Transverse colon (tissue), 4 donors: ENCODE data around the gene PRKCZ. TPM values are rescaled to one million over a fixed set of nuclear protein-coding genes. Genes with fewer than 3 reads are reported as not detected.
A peak's percentile ranks its signal among the peaks of the same experiment; 100 is the strongest.

Experiments used
- DNase-seq: peaks from one replicate; pipeline ENCODE4 v3.0.0-alpha.2; 2019
- H3K27ac ChIP-seq, 4 donors: fragments of 200-600 bp; sonication (generic); 2 replicates each; pipeline ENCODE4 v1.5.1; 2016 to 2018; ENCODE audit warnings: inconsistent platforms in 4 of 4
- H3K27me3 ChIP-seq: fragments of 200-600 bp; sonication (generic); 2 replicates; pipeline ENCODE4 v1.5.1; 2017; ENCODE audit warnings: inconsistent platforms
- H3K36me3 ChIP-seq, 4 donors: fragments of 200-600 bp; sonication (generic); 2 replicates each; pipeline ENCODE4 v1.5.1; 2017 to 2019; ENCODE audit warnings: inconsistent platforms in 4 of 4
- H3K4me1 ChIP-seq, 4 donors: fragments of 200-600 bp; sonication (generic); 2 replicates each; pipeline ENCODE4 v1.5.1; 2017 to 2020; ENCODE audit warnings: inconsistent platforms in 4 of 4
- H3K4me3 ChIP-seq, 4 donors: fragments of 200-600 bp; sonication (generic); 1 replicate in 1 of 4; 2 replicates in 3 of 4; pipeline versions ENCODE4 v1.5.1 to v1.6.1; 2017 to 2019; ENCODE audit warnings: inconsistent platforms in 4 of 4
- H3K9me3 ChIP-seq, 2 donors: fragments of 200-600 bp; sonication (generic); 2 replicates each; pipeline ENCODE4 v1.5.1; 2017 to 2019; ENCODE audit warnings: inconsistent platforms in 2 of 2
- EP300 ChIP-seq: sonication (generic); formaldehyde crosslinking; IDR thresholded peaks from one replicate; pipeline ENCODE4 v1.6.1; 2017; ENCODE audit warnings: antibody characterized with exemption, low read depth
- POLR2A ChIP-seq: fragments of 450-650 bp; IDR thresholded peaks from one replicate; pipeline ENCODE4 v1.6.1; 2016; ENCODE audit warnings: antibody characterized with exemption, mild to moderate bottlenecking, moderate library complexity
- POLR2AphosphoS5 ChIP-seq, 3 donors: sonication (generic); formaldehyde crosslinking; IDR thresholded peaks; one replicate each; pipeline ENCODE4 v1.6.1; 2016; ENCODE audit warnings: antibody characterized with exemption in 3 of 3
- WGBS, 2 donors: methylation state at CpG; one replicate each; pipeline ENCODE4 v1.1.5; 2018; ENCODE audit warnings: low coverage in 1 of 2; 5-methylcytosine and 5-hydroxymethylcytosine counted together
- in situ Hi-C, 4 donors: fragments of 200-750 bp; cut with MboI; loops; one replicate each; pipeline versions ENCODE4 v1.15.0 to v1.15.1; 2017; ENCODE audit warnings: low sequenced_read_pairs in 3 of 4, low pct_ligation_motif_present in 1 of 4, low pct_unique_long_range_greater_than_20kb in 1 of 4
- intact Hi-C: fragments of 100-400 bp; cut with DNase I; formaldehyde crosslinking; loops from one replicate; pipeline ENCODE4 v1.15.1; 2023; ENCODE audit warnings: low total_unique reads
- total RNA-seq, 4 donors: library from RNA; depleted of rRNA; stranded (reverse); fragments of >200 nt; gene quantifications; one replicate each; pipeline ENCODE4 v1.1.0, GENCODE V29; 2016
- TF ChIP-seq, protein P1 (sequence below), 5 experiments: fragments of 200-600 bp in 3 of 5; fragments of 450-650 bp in 2 of 5; sonication (generic) in 3 of 5; IDR thresholded peaks; 1 replicate in 2 of 5; 2 replicates in 3 of 5; pipeline ENCODE4 v1.5.1; 2016 to 2017; ENCODE audit warnings: antibody characterized with exemption in 5 of 5, inconsistent platforms in 3 of 5, mild to moderate bottlenecking in 2 of 5, moderate library complexity in 1 of 5

Gene PRKCZ
- total RNA-seq, 4 donors from 2014 or later, result 48.6 to 96.7 (median 54.4) TPM

DNA sequence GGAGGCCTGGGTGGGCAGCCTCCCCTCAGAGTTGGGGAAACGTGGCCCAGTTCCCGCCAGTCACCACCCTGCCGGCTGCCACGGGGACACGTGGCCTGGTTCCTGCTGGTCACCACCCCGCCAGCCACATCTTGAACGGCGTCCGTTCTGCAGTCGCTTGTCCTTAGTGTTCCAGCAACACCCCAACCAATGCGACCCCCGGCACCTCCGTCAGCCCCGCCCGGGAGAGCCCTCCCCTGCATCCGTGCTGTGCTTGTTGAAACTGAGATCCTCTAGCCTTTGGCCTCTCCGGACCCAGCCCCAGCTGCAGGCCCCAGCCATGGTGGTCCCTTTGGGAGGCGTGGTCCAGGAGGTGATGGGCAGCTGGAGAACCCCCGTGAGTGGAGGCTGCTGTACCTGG is 18.7 kb downstream of the PRKCZ start:
- Histone ChIP-seq H3K36me3 (no peaks in the 10 kb centered on the region), H3K4me3 (no peak overlapping the region), H3K4me1 (peaks cover 11 to 20% (median 17%) of the 10 kb centered on the region in 4 donors), H3K27ac (no peak overlapping the region), H3K27me3 (no peaks in the 10 kb centered on the region), H3K9me3 (no peaks in the 10 kb centered on the region)
- in situ Hi-C loops, result no loop called here
- 96% methylated on average over 19 of the region's 19 CpGs; no CpG with 5 or more reads in 1 of the 2 donors for WGBS, 2 donors
- TF ChIP-seq, protein P1, sequence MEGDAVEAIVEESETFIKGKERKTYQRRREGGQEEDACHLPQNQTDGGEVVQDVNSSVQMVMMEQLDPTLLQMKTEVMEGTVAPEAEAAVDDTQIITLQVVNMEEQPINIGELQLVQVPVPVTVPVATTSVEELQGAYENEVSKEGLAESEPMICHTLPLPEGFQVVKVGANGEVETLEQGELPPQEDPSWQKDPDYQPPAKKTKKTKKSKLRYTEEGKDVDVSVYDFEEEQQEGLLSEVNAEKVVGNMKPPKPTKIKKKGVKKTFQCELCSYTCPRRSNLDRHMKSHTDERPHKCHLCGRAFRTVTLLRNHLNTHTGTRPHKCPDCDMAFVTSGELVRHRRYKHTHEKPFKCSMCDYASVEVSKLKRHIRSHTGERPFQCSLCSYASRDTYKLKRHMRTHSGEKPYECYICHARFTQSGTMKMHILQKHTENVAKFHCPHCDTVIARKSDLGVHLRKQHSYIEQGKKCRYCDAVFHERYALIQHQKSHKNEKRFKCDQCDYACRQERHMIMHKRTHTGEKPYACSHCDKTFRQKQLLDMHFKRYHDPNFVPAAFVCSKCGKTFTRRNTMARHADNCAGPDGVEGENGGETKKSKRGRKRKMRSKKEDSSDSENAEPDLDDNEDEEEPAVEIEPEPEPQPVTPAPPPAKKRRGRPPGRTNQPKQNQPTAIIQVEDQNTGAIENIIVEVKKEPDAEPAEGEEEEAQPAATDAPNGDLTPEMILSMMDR (IDR thresholded peaks at IDR 0.05), result no peak
- TF ChIP-seq POLR2AphosphoS5 (IDR thresholded peaks at IDR 0.05) (no peak), EP300 (no peak), POLR2A (no peak)
- no peak for DNase-seq
- intact Hi-C loops, result no loop called here

DNA sequence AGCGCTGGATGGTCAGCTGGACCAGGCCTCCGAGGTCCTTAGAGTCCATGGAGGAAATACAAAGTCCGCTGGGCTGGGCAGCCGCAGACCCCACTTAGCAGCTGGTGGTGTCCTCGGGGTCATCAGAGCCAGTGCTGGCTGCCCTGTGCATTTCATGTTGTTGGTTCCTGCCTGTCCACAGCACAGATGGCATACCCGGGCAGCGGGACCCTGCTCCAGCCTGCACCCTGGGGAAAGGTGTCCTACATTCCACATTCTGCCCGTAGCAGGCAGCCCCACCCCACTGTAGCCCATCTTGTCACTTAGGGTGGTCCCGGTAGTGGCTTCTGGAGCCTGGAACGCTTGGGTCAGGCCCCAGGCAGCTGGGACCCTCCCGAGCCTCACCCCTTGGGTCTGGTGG is 19.8 kb downstream of the PRKCZ start:
- Histone ChIP-seq H3K27me3 (no peaks in the 10 kb centered on the region), H3K4me1 (peaks cover 11 to 20% (median 17%) of the 10 kb centered on the region in 4 donors), H3K36me3 (no peaks in the 10 kb centered on the region), H3K27ac (no peak overlapping the region), H3K4me3 (no peak overlapping the region), H3K9me3 (no peaks in the 10 kb centered on the region)
- in situ Hi-C loops (no loop called here), intact Hi-C loops (no loop called here)
- TF ChIP-seq, protein P1 (IDR thresholded peaks at IDR 0.05), result no peak
- TF ChIP-seq POLR2A (no peak), EP300 (no peak), POLR2AphosphoS5 (IDR thresholded peaks at IDR 0.05) (no peak)
- 87% methylated on average over 8 of the region's 11 CpGs; no CpG with 5 or more reads in 1 of the 2 donors for WGBS, 2 donors
- no peak for DNase-seq

DNA sequence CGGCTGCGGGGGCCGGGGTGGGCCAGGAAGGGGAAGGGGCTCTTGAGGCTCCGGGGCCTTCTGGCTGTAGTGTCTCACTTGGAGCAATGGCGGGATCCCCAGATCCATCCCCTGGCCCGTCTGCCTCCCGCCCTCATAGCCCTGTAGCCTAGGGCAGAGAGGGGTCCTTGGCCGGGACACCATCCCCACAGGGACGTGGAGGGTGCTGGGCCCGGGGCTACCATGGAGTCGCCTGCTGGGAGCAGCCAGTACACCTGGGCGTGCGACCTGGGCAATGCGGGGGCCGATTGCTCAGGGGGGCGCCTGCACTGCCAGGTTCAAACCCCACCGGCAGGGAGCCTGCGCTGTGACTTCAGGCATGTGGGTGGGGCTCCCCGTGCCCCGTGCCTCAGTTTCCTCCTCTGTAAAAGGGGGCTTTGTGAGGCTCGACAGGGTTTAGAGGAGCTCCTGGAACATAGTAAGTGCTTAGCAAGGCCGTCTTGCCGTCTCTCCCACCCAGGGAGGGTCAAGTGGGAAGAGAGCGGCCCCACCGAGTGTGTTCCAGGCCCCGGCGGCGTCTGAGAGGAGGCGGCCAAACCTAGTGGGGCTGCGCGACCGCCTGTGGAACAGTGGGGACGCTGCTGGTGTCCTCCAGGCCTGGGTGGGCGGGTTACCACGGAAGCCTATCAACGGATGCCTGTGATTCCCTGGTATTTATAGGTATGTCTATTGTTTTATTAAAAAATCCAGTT is 20.8 kb downstream of the PRKCZ start:
- Histone ChIP-seq H3K4me3 (no peak overlapping the region), H3K27ac (peak overlapping the region; percentile 52 to 74 (median 70)), H3K36me3 (no peaks in the 10 kb centered on the region), H3K4me1 (peaks cover 11 to 20% (median 17%) of the 10 kb centered on the region in 4 donors), H3K27me3 (no peaks in the 10 kb centered on the region), H3K9me3 (no peaks in the 10 kb centered on the region)
- WGBS, 2 donors, result 88% methylated on average over 35 of the region's 36 CpGs; no CpG with 5 or more reads in 1 of the 2 donors
- DNase-seq, result no peak
- TF ChIP-seq POLR2AphosphoS5 (IDR thresholded peaks at IDR 0.05) (no peak), POLR2A (no peak), EP300 (no peak)
- TF ChIP-seq, protein P1 (IDR thresholded peaks at IDR 0.05), result no peak
- in situ Hi-C loops (no loop called here), intact Hi-C loops (no loop called here)

DNA sequence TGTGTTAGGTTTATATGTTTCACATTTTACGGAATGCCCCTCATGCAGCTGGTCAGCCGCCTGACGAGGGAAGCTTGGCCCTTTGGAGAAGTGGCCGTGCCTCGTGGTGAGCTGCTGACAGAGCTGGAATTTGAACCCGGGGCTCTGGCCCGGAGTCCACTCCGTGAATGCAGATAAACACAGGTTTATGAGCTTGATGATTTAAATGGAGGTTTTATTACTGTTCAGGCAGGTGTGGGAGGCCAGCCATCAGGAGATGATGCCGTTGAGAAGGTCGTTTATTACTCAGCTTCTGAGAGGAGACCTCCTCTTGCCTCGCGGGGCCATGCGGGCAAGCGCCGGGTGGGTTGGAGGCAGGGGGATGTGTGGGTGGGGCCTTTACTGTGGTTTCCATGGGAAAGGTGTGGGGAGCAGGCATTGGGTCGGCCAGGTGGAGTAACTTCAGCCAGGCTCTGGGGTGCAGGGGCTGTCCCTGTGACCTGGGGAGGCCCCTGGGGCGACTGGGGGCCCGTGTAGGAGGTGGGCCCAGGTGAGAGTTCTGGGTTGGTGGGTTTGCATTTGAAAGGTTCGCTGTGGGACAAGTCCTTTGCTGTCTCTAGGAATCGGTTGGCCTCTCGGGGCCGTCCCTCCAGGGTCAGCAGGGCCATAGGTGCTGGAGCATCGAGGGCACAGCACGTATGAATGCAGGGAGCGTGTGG is 22.0 kb downstream of the PRKCZ start:
- no peaks in the 10 kb centered on the region for H3K9me3 ChIP-seq
- H3K27ac ChIP-seq, result peak overlapping the region; percentile 52 to 74 (median 70)
- peaks cover 11 to 20% (median 17%) of the 10 kb centered on the region in 4 donors for H3K4me1 ChIP-seq
- no peaks in the 10 kb centered on the region for H3K36me3 ChIP-seq
- TF ChIP-seq POLR2AphosphoS5 (IDR thresholded peaks at IDR 0.05), result peak in 2 of 3 donors; percentile 11 to 42
- no peak for TF ChIP-seq POLR2A
- WGBS, 2 donors, result 53 to 80% methylated on average over 1 to 25 of the region's 25 CpGs
- H3K4me3 ChIP-seq, result no peak overlapping the region
- in situ Hi-C loops (no loop called here), intact Hi-C loops (no loop called here)
- no peaks in the 10 kb centered on the region for H3K27me3 ChIP-seq
- DNase-seq, result peak; percentile 79
